CD4-positive, CD25-positive, alpha-beta regulatory T cell (primary cell): ENCODE data around the gene TRAF4. TPM values are rescaled to one million over a fixed set of nuclear protein-coding genes. Genes with fewer than 3 reads are reported as not detected.

ENCODE experiments used
- ATAC-seq, 2 donors: fragments of 150-1000 bp; cut with Tn5 transposase; one replicate each; pipeline ENCODE4 v1.10.0; 2021; ENCODE audit warnings: low read depth in 2 of 2, moderate number of reproducible peaks in 2 of 2, moderate library complexity in 1 of 2
- DNase-seq, 3 donors: peaks; one replicate each; pipeline versions ENCODE4 v3.0.0 to v3.0.0-alpha.2; 2012 to 2022; ENCODE audit warnings: mixed read lengths in 1 of 3
- H3K27ac ChIP-seq: one replicate; pipeline ENCODE4 v1.7.0; 2013; ENCODE audit warnings: mild to moderate bottlenecking, low read length; ENCODE audit not compliant: insufficient read depth, poor library complexity, severe bottlenecking
- H3K27me3 ChIP-seq: one replicate; pipeline ENCODE4 v1.7.0; 2013; ENCODE audit warnings: low read length; ENCODE audit not compliant: control insufficient read depth, insufficient read depth
- H3K36me3 ChIP-seq: one replicate; pipeline ENCODE4 v1.7.0; 2013; ENCODE audit warnings: mild to moderate bottlenecking, low read length, moderate library complexity; ENCODE audit not compliant: control insufficient read depth, insufficient read depth
- H3K4me1 ChIP-seq: 2 replicates; pipeline ENCODE4 v1.7.0; 2013; ENCODE audit warnings: mild to moderate bottlenecking, low read length; ENCODE audit not compliant: insufficient read depth, control insufficient read depth, poor library complexity, severe bottlenecking
- H3K4me3 ChIP-seq: one replicate; pipeline ENCODE4 v1.7.0; 2013; ENCODE audit warnings: low read depth, mild to moderate bottlenecking, low read length, moderate library complexity
- H3K9me3 ChIP-seq, 2 experiments: 1 replicate in 1 of 2; 2 replicates in 1 of 2; pipeline ENCODE4 v1.7.0; 2013; ENCODE audit warnings: low read length in 2 of 2, mild to moderate bottlenecking in 1 of 2, moderate library complexity in 1 of 2; ENCODE audit not compliant: control insufficient read depth in 2 of 2
- H3K27ac Mint-ChIP-seq, 3 donors: one replicate each; pipeline ENCODE4 v1.8.0; 2020 to 2022; ENCODE audit warnings: mild to moderate bottlenecking in 3 of 3, mixed read lengths in 3 of 3, moderate library complexity in 2 of 3
- H3K27me3 Mint-ChIP-seq: one replicate; pipeline ENCODE4 v1.8.0; 2022; ENCODE audit warnings: mild to moderate bottlenecking, mixed read lengths
- H3K36me3 Mint-ChIP-seq: one replicate; pipeline ENCODE4 v1.8.0; 2020; ENCODE audit warnings: mixed read lengths
- H3K4me1 Mint-ChIP-seq, 4 donors: one replicate each; pipeline ENCODE4 v1.8.0; 2020 to 2022; ENCODE audit warnings: mixed read lengths in 4 of 4, mild to moderate bottlenecking in 1 of 4
- H3K4me3 Mint-ChIP-seq, 4 donors: one replicate each; pipeline ENCODE4 v1.8.0; 2020 to 2022; ENCODE audit warnings: mild to moderate bottlenecking in 4 of 4, mixed read lengths in 4 of 4, moderate library complexity in 3 of 4
- H3K9me3 Mint-ChIP-seq, 7 donors: one replicate each; pipeline ENCODE4 v1.8.0; 2020 to 2022; ENCODE audit warnings: mixed read lengths in 7 of 7, mild to moderate bottlenecking in 3 of 7, moderate library complexity in 2 of 7
- polyA plus RNA-seq, 4 donors: library from polyadenylated mRNA; unstranded; fragments of 300-500 nt; fragmentation: Illumina TruSeq; gene quantifications; one replicate each; pipeline ENCODE4 v1.2.3, GENCODE V29; 2021
- total RNA-seq: library from RNA; stranded (reverse); gene quantifications from one replicate; pipeline ENCODE4 v1.2.3, GENCODE V29; 2022

TRAF4 gene
- total and polyA plus RNA-seq, 5 donors from 2014 or later, result 1.1 to 320 (median 2.1) TPM

- Histone ChIP-seq H3K9me3 (no peaks in the 10 kb centered on the region), H3K27me3 (no peaks in the 10 kb centered on the region), H3K27ac (no peak overlapping the region), H3K4me1 (no peaks in the 10 kb centered on the region), H3K4me3 (no peak overlapping the region), H3K36me3 (peaks cover 40% of the 10 kb centered on the region)
- H3K9me3 Mint-ChIP-seq, result no peaks in the 10 kb centered on the region
- DNase-seq (no peak), ATAC-seq (no peak)
- H3K4me3 Mint-ChIP-seq, result no peak overlapping the region
- H3K27ac Mint-ChIP-seq, result peak overlapping the region in 1 of 3 donors; percentile 62
- peaks cover 15% of the 10 kb centered on the region for H3K36me3 Mint-ChIP-seq
- no peaks in the 10 kb centered on the region for H3K27me3 Mint-ChIP-seq
- peaks cover under 1 to 4% (median 3%) of the 10 kb centered on the region in 4 donors for H3K4me1 Mint-ChIP-seq
These were observed 14.8 kb downstream of the TRAF4 start for GRCh38 chr17:28758411-28759121.

GRCh38 chr17:28759256-28759865 lies 15.6 kb downstream of the TRAF4 start:
- H3K36me3 Mint-ChIP-seq, result peaks cover 15% of the 10 kb centered on the region
- H3K9me3 ChIP-seq, result no peaks in the 10 kb centered on the region
- ATAC-seq (no peak), DNase-seq (no peak)
- H3K36me3 ChIP-seq, result peaks cover 40% of the 10 kb centered on the region
- no peaks in the 10 kb centered on the region for H3K27me3 Mint-ChIP-seq
- H3K27me3 ChIP-seq, result no peaks in the 10 kb centered on the region
- no peaks in the 10 kb centered on the region for H3K9me3 Mint-ChIP-seq
- no peak overlapping the region for H3K27ac ChIP-seq
- H3K4me3 Mint-ChIP-seq, result no peak overlapping the region
- H3K4me3 ChIP-seq, result no peak overlapping the region
- peaks cover 4 to 8% (median 6%) of the 10 kb centered on the region in 4 donors for H3K4me1 Mint-ChIP-seq
- H3K4me1 ChIP-seq, result no peaks in the 10 kb centered on the region
- H3K27ac Mint-ChIP-seq, result peak overlapping the region in 1 of 3 donors; percentile 62

- H3K36me3 Mint-ChIP-seq, result peaks cover 15% of the 10 kb centered on the region
- Histone ChIP-seq H3K4me1 (no peaks in the 10 kb centered on the region), H3K36me3 (peaks cover 53% of the 10 kb centered on the region), H3K27me3 (no peaks in the 10 kb centered on the region), H3K27ac (no peak overlapping the region), H3K4me3 (no peak overlapping the region), H3K9me3 (no peaks in the 10 kb centered on the region)
- ATAC-seq (no peak), DNase-seq (no peak)
- no peak overlapping the region for H3K27ac Mint-ChIP-seq
- H3K4me1 Mint-ChIP-seq, result peaks cover 4 to 8% (median 6%) of the 10 kb centered on the region in 4 donors
- no peaks in the 10 kb centered on the region for H3K27me3 Mint-ChIP-seq
- no peak overlapping the region for H3K4me3 Mint-ChIP-seq
- no peaks in the 10 kb centered on the region for H3K9me3 Mint-ChIP-seq
These were observed 17.1 kb downstream of the TRAF4 start for GRCh38 chr17:28760601-28761562.

- Histone ChIP-seq H3K36me3 (peaks cover 48% of the 10 kb centered on the region), H3K4me1 (no peaks in the 10 kb centered on the region), H3K9me3 (no peaks in the 10 kb centered on the region), H3K27ac (no peak overlapping the region), H3K27me3 (no peaks in the 10 kb centered on the region), H3K4me3 (no peak overlapping the region)
- ATAC-seq, result peak in 1 of 2 donors; percentile 26
- Mint-ChIP-seq H3K36me3 (peaks cover 7% of the 10 kb centered on the region), H3K4me3 (no peak overlapping the region), H3K4me1 (peaks cover 6 to 11% (median 7%) of the 10 kb centered on the region in 4 donors), H3K27ac (no peak overlapping the region), H3K9me3 (peaks cover 0 to 1% (median 0%) of the 10 kb centered on the region in 7 donors), H3K27me3 (no peaks in the 10 kb centered on the region)
- DNase-seq, result no peak
These were observed 19.5 kb downstream of the TRAF4 start for GRCh38 chr17:28763137-28763799.

GRCh38 chr17:28763804-28764266 lies 20.0 kb downstream of the TRAF4 start:
- H3K27ac ChIP-seq, result no peak overlapping the region
- peak; percentile 65 to 68 for ATAC-seq
- H3K4me3 Mint-ChIP-seq, result no peak overlapping the region
- H3K27ac Mint-ChIP-seq, result no peak overlapping the region
- no peak overlapping the region for H3K4me3 ChIP-seq
- peaks cover 0 to 1% (median 0%) of the 10 kb centered on the region in 7 donors for H3K9me3 Mint-ChIP-seq
- H3K36me3 ChIP-seq, result peaks cover 43% of the 10 kb centered on the region
- no peaks in the 10 kb centered on the region for H3K27me3 ChIP-seq
- peak; percentile 62 to 80 (median 78) for DNase-seq
- H3K27me3 Mint-ChIP-seq, result no peaks in the 10 kb centered on the region
- H3K9me3 ChIP-seq, result no peaks in the 10 kb centered on the region
- peaks cover 6 to 11% (median 7%) of the 10 kb centered on the region in 4 donors for H3K4me1 Mint-ChIP-seq
- H3K4me1 ChIP-seq, result no peaks in the 10 kb centered on the region
- H3K36me3 Mint-ChIP-seq, result peaks cover 6% of the 10 kb centered on the region

GRCh38 chr17:28765038-28765437 lies 21.2 kb downstream of the TRAF4 start:
- Histone ChIP-seq H3K9me3 (no peaks in the 10 kb centered on the region), H3K27ac (no peak overlapping the region), H3K4me3 (no peak overlapping the region), H3K4me1 (no peaks in the 10 kb centered on the region), H3K36me3 (peaks cover 31% of the 10 kb centered on the region), H3K27me3 (no peaks in the 10 kb centered on the region)
- Mint-ChIP-seq H3K4me1 (peaks cover 8 to 20% (median 12%) of the 10 kb centered on the region in 4 donors), H3K4me3 (no peak overlapping the region), H3K36me3 (peaks cover 4% of the 10 kb centered on the region), H3K27ac (no peak overlapping the region), H3K9me3 (peaks cover 0 to 1% (median 0%) of the 10 kb centered on the region in 7 donors), H3K27me3 (no peaks in the 10 kb centered on the region)
- ATAC-seq, result no peak
- no peak for DNase-seq

- no peak overlapping the region for H3K27ac ChIP-seq
- Mint-ChIP-seq H3K36me3 (no peaks in the 10 kb centered on the region), H3K4me1 (peaks cover 18 to 30% (median 21%) of the 10 kb centered on the region in 4 donors), H3K4me3 (no peak overlapping the region), H3K9me3 (no peaks in the 10 kb centered on the region), H3K27ac (peak overlapping the region in 1 of 3 donors; percentile 76), H3K27me3 (no peaks in the 10 kb centered on the region)
- ATAC-seq (no peak), DNase-seq (no peak)
- H3K4me3 ChIP-seq, result no peak overlapping the region
- no peaks in the 10 kb centered on the region for H3K9me3 ChIP-seq
- H3K36me3 ChIP-seq, result no peaks in the 10 kb centered on the region
- H3K27me3 ChIP-seq, result no peaks in the 10 kb centered on the region
- H3K4me1 ChIP-seq, result peaks cover 11% of the 10 kb centered on the region
These were observed 29.9 kb downstream of the TRAF4 start for GRCh38 chr17:28773736-28774135.
